PC-3 (cell line): ENCODE data around the gene ZNF74.

Source experiments
- EZH2 ChIP-seq: fragments of 300-600 bp; sonication (generic); IDR thresholded peaks from one replicate; pipeline ENCODE4 v1.6.1; 2017; ENCODE audit warnings: antibody characterized with exemption, mild to moderate bottlenecking, low read length; ENCODE audit not compliant: unreplicated experiment
- TF ChIP-seq, protein P1 (sequence below): fragments of 300-600 bp; sonication (generic); conservative IDR thresholded peaks from 2 replicates; pipeline ENCODE4 v1.5.1; 2017; ENCODE audit warnings: antibody characterized with exemption, low read depth, mild to moderate bottlenecking, low read length

DNA sequence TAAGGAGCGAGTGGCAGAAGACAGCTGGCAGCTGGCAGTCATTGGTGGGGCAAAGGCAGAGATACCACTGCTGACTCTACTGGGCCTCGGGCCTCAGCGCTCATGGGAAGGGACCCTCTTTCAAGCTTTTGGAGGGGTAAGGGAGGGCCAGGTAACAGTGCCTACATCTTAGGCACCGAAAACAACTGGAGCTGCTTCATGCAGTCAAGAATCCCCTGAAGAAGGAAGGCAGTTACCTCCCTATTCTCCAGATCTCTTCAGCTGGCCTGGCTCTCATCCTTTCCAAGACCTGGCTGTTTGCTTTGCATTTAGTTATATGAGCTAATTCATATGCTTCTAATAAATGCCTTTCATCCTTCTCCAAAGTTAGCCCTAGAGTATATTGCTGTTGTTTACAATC lies 15.8 kb upstream of the ZNF74 start:
- TF ChIP-seq, protein P1, sequence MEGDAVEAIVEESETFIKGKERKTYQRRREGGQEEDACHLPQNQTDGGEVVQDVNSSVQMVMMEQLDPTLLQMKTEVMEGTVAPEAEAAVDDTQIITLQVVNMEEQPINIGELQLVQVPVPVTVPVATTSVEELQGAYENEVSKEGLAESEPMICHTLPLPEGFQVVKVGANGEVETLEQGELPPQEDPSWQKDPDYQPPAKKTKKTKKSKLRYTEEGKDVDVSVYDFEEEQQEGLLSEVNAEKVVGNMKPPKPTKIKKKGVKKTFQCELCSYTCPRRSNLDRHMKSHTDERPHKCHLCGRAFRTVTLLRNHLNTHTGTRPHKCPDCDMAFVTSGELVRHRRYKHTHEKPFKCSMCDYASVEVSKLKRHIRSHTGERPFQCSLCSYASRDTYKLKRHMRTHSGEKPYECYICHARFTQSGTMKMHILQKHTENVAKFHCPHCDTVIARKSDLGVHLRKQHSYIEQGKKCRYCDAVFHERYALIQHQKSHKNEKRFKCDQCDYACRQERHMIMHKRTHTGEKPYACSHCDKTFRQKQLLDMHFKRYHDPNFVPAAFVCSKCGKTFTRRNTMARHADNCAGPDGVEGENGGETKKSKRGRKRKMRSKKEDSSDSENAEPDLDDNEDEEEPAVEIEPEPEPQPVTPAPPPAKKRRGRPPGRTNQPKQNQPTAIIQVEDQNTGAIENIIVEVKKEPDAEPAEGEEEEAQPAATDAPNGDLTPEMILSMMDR: no peak
- no peak for TF ChIP-seq EZH2
